ENCODE data around the gene HBG1.
"Not testable (repeated sequence)": the region's sequence is repeated elsewhere in the genome, so short reads cannot be mapped to it uniquely, and the experiment has no call there.

Gene HBG1

DNA sequence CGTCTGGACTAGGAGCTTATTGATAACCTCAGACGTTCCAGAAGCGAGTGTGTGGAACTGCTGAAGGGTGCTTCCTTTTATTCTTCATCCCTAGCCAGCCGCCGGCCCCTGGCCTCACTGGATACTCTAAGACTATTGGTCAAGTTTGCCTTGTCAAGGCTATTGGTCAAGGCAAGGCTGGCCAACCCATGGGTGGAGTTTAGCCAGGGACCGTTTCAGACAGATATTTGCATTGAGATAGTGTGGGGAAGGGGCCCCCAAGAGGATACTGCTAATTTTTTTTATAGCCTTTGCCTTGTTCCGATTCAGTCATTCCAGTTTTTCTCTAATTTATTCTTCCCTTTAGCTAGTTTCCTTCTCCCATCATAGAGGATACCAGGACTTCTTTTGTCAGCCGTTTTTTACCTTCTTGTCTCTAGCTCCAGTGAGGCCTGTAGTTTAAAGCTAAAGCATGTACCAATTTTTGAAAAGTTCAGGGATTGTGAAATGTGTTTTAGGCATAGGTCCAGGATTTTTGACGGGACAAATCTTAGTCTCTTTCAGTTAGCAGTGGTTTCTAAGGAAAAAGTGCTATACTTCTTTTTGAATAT lies at the start of gene HBG1:
Gene HBG1, minus strand, starts transcription at position 51 of the 590 bp plus-strand sequence. CDS start 53 bp downstream, outside the sequence.
- not testable (repeated sequence) for H3K4me2 ChIP-seq (ENCODE audit: low read depth, low read length, poor library complexity, severe bottlenecking); H4K20me1 ChIP-seq (ENCODE audit: insufficient read depth, low read length, poor library complexity, severe bottlenecking); H3K9ac ChIP-seq (ENCODE audit: low read depth, low read length, poor library complexity, severe bottlenecking); H3K4me1 ChIP-seq (ENCODE audit: insufficient read depth, low read length, poor library complexity, severe bottlenecking); H3K9me3 ChIP-seq (ENCODE audit: insufficient read depth, low read depth, low read length); H3K27me3 ChIP-seq (ENCODE audit: insufficient read depth, low read length, poor library complexity, severe bottlenecking); H3K9me2 ChIP-seq (replicated peaks; ENCODE audit: low read depth, low read length); H3K36me3 ChIP-seq (ENCODE audit: insufficient read depth, low read length); H2AFZ ChIP-seq (ENCODE audit: low read length); H3K79me2 ChIP-seq (ENCODE audit: insufficient read depth, low read length); H3K4me3 ChIP-seq (ENCODE audit: low read length, poor library complexity, severe bottlenecking); H3F3A ChIP-seq (ENCODE audit: low read depth)

DNA sequence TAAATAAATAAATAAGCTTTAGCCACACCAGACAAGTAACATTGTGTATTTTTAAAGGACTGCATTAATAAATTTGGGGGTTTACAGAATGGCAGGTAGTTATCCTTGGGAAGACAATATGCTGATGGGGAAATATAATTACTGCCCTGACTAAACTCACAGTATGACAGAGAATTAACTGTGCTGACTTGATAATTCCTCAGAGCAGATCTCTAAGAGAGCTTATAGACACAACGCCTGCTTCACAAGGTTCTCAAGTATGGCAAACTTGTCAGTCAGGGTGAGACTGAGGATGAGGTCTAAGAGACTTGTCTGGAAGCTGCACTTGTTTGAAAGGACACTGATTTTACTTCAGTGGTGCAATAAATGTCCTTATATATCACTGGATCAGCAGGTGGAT lies 48.8 kb upstream of the HBG1 start:
- no peaks in the 10 kb centered on the region for H3K79me2 ChIP-seq (ENCODE audit: insufficient read depth, low read length)
- no peaks in the 10 kb centered on the region for H3K36me3 ChIP-seq (ENCODE audit: insufficient read depth, low read length)
- no peaks in the 10 kb centered on the region for H3K27me3 ChIP-seq (ENCODE audit: insufficient read depth, low read length, poor library complexity, severe bottlenecking)
- no peaks in the 10 kb centered on the region for H3F3A ChIP-seq (ENCODE audit: low read depth)
- H3K4me2 ChIP-seq (ENCODE audit: low read depth, low read length, poor library complexity, severe bottlenecking): no peak overlapping the region
- no peak overlapping the region for H3K9ac ChIP-seq (ENCODE audit: low read depth, low read length, poor library complexity, severe bottlenecking)
- no peaks in the 10 kb centered on the region for H3K9me3 ChIP-seq (ENCODE audit: insufficient read depth, low read depth, low read length)
- H4K20me1 ChIP-seq (ENCODE audit: insufficient read depth, low read length, poor library complexity, severe bottlenecking): no peaks in the 10 kb centered on the region
- H3K4me1 ChIP-seq (ENCODE audit: insufficient read depth, low read length, poor library complexity, severe bottlenecking): no peaks in the 10 kb centered on the region
- no peak overlapping the region for H2AFZ ChIP-seq (ENCODE audit: low read length)
- no peak overlapping the region for H3K4me3 ChIP-seq (ENCODE audit: low read length, poor library complexity, severe bottlenecking)
- TF ChIP-seq EZH2phosphoT487 (IDR thresholded peaks at IDR 0.05; ENCODE audit: borderline replicate concordance): no peak
- TF ChIP-seq, protein P1, sequence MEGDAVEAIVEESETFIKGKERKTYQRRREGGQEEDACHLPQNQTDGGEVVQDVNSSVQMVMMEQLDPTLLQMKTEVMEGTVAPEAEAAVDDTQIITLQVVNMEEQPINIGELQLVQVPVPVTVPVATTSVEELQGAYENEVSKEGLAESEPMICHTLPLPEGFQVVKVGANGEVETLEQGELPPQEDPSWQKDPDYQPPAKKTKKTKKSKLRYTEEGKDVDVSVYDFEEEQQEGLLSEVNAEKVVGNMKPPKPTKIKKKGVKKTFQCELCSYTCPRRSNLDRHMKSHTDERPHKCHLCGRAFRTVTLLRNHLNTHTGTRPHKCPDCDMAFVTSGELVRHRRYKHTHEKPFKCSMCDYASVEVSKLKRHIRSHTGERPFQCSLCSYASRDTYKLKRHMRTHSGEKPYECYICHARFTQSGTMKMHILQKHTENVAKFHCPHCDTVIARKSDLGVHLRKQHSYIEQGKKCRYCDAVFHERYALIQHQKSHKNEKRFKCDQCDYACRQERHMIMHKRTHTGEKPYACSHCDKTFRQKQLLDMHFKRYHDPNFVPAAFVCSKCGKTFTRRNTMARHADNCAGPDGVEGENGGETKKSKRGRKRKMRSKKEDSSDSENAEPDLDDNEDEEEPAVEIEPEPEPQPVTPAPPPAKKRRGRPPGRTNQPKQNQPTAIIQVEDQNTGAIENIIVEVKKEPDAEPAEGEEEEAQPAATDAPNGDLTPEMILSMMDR (conservative IDR thresholded peaks at IDR 0.05; ENCODE audit: low read length): no peak
- no peaks in the 10 kb centered on the region for H3K9me2 ChIP-seq (replicated peaks; ENCODE audit: low read depth, low read length)

DNA sequence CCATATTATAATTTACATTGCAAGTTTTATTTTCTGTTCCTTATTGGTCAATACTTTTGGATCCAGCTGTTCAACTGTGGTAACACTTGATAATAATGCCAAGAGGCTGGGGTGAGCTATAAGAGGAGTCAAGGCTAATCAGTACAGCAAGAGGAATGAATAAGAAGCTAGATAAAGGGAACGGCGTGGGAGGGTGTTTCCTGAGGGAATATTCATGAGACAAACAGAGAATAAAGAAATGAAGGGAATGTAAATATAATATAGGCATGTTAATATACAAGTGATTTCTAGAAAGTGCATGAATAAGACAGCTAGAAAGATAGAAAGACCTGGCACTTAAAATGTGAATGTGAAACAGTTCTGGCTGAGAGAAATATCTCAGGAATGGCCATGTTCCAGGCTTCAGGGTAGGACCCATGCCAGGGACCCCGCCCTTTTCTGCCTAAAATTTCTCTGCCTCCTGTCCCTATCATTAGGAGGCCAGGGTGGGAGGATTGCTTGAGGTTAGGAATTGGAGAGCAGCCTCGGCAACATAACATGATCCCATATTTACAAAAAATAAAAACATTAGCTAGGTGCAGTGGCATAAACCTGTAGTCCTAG lies 48.2 kb upstream of the HBG1 start:
- Histone ChIP-seq H3K4me3 (ENCODE audit: low read length, poor library complexity, severe bottlenecking) (no peak overlapping the region), H3K9ac (ENCODE audit: low read depth, low read length, poor library complexity, severe bottlenecking) (no peak overlapping the region), H3K36me3 (ENCODE audit: insufficient read depth, low read length) (no peaks in the 10 kb centered on the region), H3K79me2 (ENCODE audit: insufficient read depth, low read length) (no peaks in the 10 kb centered on the region), H3K4me1 (ENCODE audit: insufficient read depth, low read length, poor library complexity, severe bottlenecking) (no peaks in the 10 kb centered on the region), H2AFZ (ENCODE audit: low read length) (no peak overlapping the region), H3F3A (ENCODE audit: low read depth) (no peaks in the 10 kb centered on the region), H3K9me3 (ENCODE audit: insufficient read depth, low read depth, low read length) (no peaks in the 10 kb centered on the region), H4K20me1 (ENCODE audit: insufficient read depth, low read length, poor library complexity, severe bottlenecking) (no peaks in the 10 kb centered on the region), H3K4me2 (ENCODE audit: low read depth, low read length, poor library complexity, severe bottlenecking) (no peak overlapping the region), H3K27me3 (ENCODE audit: insufficient read depth, low read length, poor library complexity, severe bottlenecking) (no peaks in the 10 kb centered on the region), H3K9me2 (replicated peaks; ENCODE audit: low read depth, low read length) (no peaks in the 10 kb centered on the region)
- TF ChIP-seq, protein P1 (conservative IDR thresholded peaks at IDR 0.05; ENCODE audit: low read length): no peak
- TF ChIP-seq EZH2phosphoT487 (IDR thresholded peaks at IDR 0.05; ENCODE audit: borderline replicate concordance): no peak

DNA sequence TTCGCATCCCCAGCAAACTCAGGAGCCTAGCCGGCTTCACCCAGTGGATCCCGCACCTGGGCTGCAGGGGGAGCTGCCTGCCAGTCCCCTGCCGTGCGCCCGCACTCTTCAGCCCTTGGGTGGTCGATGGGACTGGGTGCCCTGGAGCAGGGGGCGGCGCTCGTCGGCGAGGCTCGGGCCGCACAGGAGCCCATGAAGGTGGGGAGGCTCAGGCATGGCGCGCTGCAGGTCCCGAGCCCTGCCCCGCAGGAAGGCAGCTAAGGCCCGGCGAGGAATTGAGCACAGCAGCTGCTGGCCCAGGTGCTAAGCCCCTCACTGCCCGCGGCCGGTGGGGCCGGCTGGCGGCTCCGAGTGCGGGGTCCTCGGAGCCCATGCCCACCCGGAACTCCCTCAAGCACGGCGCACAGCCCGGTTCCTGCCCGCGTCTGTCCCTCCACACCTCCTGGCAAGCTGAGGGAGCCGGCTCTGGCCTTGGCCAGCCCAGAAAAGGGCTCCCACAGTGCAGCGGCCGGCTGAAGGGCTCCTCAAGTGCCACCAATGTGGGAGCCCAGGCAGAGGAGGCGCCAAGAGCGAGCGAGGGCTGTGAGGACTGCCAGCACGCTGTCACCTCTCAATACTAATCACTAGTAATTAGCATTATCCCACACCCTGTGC lies 44.8 kb upstream of the HBG1 start:
- not testable (repeated sequence) for H3K79me2 ChIP-seq (ENCODE audit: insufficient read depth, low read length); H3K9ac ChIP-seq (ENCODE audit: low read depth, low read length, poor library complexity, severe bottlenecking); H3K4me3 ChIP-seq (ENCODE audit: low read length, poor library complexity, severe bottlenecking); H3F3A ChIP-seq (ENCODE audit: low read depth); H4K20me1 ChIP-seq (ENCODE audit: insufficient read depth, low read length, poor library complexity, severe bottlenecking); H3K36me3 ChIP-seq (ENCODE audit: insufficient read depth, low read length); H3K9me3 ChIP-seq (ENCODE audit: insufficient read depth, low read depth, low read length); H2AFZ ChIP-seq (ENCODE audit: low read length); H3K4me1 ChIP-seq (ENCODE audit: insufficient read depth, low read length, poor library complexity, severe bottlenecking); H3K4me2 ChIP-seq (ENCODE audit: low read depth, low read length, poor library complexity, severe bottlenecking); H3K27me3 ChIP-seq (ENCODE audit: insufficient read depth, low read length, poor library complexity, severe bottlenecking); H3K9me2 ChIP-seq (replicated peaks; ENCODE audit: low read depth, low read length)

All from Loucy (cell line).